ENCODE results near the gene CANX. TPM values are rescaled to one million over a fixed set of nuclear protein-coding genes. Genes with fewer than 3 reads are reported as not detected.

Gene CANX
- total RNA-seq, 1 experiment from 2014 or later: 766 TPM

DNA sequence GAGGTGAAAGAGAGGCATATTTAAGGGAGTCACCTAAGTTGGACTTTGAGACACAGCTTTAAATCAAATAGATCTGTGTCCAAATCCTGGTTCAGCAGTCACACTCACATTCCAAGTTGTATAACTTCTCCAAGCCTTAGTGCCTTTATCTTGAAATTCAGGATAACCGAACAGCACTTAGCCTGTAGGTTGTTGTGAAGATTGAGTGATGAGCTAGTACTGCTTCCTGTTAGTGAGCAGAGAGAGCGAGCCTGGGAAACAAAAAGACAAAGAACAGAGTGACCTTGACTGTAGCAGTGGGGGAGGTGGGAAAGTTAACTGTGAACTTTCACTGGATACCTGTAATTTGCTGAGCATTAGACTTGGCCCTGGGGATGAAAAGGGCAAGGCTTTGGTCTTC lies 56.3 kb downstream of the CANX start:
- H4K20me1 ChIP-seq (ENCODE audit: insufficient read depth): peaks cover 7% of the 10 kb centered on the region; the same call in 1 of the 2 replicates
- DNase-seq (ENCODE audit: low read depth, low spot score) (no peak), ATAC-seq (no peak)
- H3K27ac ChIP-seq (ENCODE audit: low read depth, low read length): no peak overlapping the region
- no peak overlapping the region for H3K4me2 ChIP-seq (ENCODE audit: low read length)
- H3K4me3 ChIP-seq (replicated peaks in 1 of 2; ENCODE audit: low read depth in 1 of 2, low read length in 2 of 2): no peak overlapping the region
- H2AFZ ChIP-seq (ENCODE audit: low read depth, low read length, poor library complexity, severe bottlenecking): no peak overlapping the region
- no peaks in the 10 kb centered on the region for H3K36me3 ChIP-seq (ENCODE audit: control insufficient read depth in 1 of 2, insufficient read depth in 2 of 2, low read length in 2 of 2)
- intact Hi-C loops (cut with micrococcal nuclease): no loop called here
- BruUV-seq (replicated peaks): no TSS peak
- RAD21 ChIA-PET (ENCODE audit: low non-redundant PET in 1 of 2, low total read pairs in 2 of 2, uncharacterized antibody in 2 of 2, unreplicated experiment in 2 of 2): no interaction called here
- H3K27me3 ChIP-seq (ENCODE audit: insufficient read depth, low read length): no peaks in the 10 kb centered on the region
- H3K79me2 ChIP-seq (ENCODE audit: insufficient read depth, low read length): peaks cover 78% of the 10 kb centered on the region
- H3K9me3 ChIP-seq (ENCODE audit: control insufficient read depth in 1 of 2, insufficient read depth in 1 of 2, low read depth in 1 of 2, low read length in 2 of 2): no peaks in the 10 kb centered on the region
- H3K9me2 ChIP-seq (ENCODE audit: insufficient read depth): no peaks in the 10 kb centered on the region
- CTCF ChIA-PET: interaction anchor here (1.1 kb wide), 1 partner anchor 8 kb away, joined by 3 read pairs; no protein-coding TSS in a partner anchor
- H3K4me1 ChIP-seq (ENCODE audit: control insufficient read depth in 1 of 2, insufficient read depth in 2 of 2, low read length in 2 of 2): peaks cover 0 to 12% of the 10 kb centered on the region in 2 experiments; a peak in 1 of 4 replicates
- no peak overlapping the region for H3K9ac ChIP-seq (ENCODE audit: low read length)
- TF ChIP-seq, protein P1, sequence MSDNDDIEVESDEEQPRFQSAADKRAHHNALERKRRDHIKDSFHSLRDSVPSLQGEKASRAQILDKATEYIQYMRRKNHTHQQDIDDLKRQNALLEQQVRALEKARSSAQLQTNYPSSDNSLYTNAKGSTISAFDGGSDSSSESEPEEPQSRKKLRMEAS (IDR thresholded peaks at IDR 0.05): no peak
- TF ChIP-seq YY1 (IDR thresholded peaks at IDR 0.05; ENCODE audit: extremely low read depth, insufficient replicate concordance, low read depth, low read length): no peak
- no peak for TF ChIP-seq POLR2AphosphoS5 (IDR thresholded peaks at IDR 0.05; ENCODE audit: low read depth, low read length)
- no peak for TF ChIP-seq TCF7L2 (IDR thresholded peaks at IDR 0.05; ENCODE audit: borderline replicate concordance, extremely low read depth, insufficient read depth, insufficient read length)
- TF ChIP-seq, protein P2, sequence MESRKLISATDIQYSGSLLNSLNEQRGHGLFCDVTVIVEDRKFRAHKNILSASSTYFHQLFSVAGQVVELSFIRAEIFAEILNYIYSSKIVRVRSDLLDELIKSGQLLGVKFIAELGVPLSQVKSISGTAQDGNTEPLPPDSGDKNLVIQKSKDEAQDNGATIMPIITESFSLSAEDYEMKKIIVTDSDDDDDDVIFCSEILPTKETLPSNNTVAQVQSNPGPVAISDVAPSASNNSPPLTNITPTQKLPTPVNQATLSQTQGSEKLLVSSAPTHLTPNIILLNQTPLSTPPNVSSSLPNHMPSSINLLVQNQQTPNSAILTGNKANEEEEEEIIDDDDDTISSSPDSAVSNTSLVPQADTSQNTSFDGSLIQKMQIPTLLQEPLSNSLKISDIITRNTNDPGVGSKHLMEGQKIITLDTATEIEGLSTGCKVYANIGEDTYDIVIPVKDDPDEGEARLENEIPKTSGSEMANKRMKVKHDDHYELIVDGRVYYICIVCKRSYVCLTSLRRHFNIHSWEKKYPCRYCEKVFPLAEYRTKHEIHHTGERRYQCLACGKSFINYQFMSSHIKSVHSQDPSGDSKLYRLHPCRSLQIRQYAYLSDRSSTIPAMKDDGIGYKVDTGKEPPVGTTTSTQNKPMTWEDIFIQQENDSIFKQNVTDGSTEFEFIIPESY (IDR thresholded peaks at IDR 0.05; ENCODE audit: extremely low read depth, insufficient replicate concordance, low read length): no peak
- POLR2A ChIA-PET: no interaction called here

DNA sequence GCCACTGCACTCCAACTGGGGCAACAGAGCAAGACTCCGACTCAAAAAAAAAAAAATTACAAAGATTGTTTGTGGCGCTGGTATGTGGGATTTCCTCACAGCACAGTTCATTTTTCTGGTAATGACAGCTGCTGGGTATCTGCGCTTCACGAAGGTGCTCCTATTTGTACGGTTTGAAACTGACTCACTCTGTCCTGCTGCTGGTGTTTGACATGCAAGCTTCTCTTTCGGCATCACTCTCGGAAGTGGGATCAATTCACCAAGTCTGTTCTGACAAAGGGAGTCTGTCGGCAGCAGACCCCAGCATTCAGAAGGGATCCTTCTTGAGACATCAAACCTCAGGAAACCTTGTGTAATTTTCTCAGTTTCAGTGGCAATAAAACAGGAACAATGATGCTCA lies 60.2 kb downstream of the CANX start:
- intact Hi-C loops (cut with micrococcal nuclease): no loop called here
- peaks cover 14% of the 10 kb centered on the region; the same call in 1 of the 2 replicates for H4K20me1 ChIP-seq (ENCODE audit: insufficient read depth)
- no peak for ATAC-seq

More for the DNA sequence above, 60.2 kb downstream of the CANX start:
- RAD21 ChIA-PET (ENCODE audit: low non-redundant PET in 1 of 2, low total read pairs in 2 of 2, uncharacterized antibody in 2 of 2, unreplicated experiment in 2 of 2): no interaction called here
- peaks cover 75% of the 10 kb centered on the region for H3K79me2 ChIP-seq (ENCODE audit: insufficient read depth, low read length)
- no peak overlapping the region for H3K4me2 ChIP-seq (ENCODE audit: low read length)
- no peaks in the 10 kb centered on the region for H3K36me3 ChIP-seq (ENCODE audit: control insufficient read depth in 1 of 2, insufficient read depth in 2 of 2, low read length in 2 of 2)
- H3K9me2 ChIP-seq (ENCODE audit: insufficient read depth): no peaks in the 10 kb centered on the region
- TF ChIP-seq, protein P3, sequence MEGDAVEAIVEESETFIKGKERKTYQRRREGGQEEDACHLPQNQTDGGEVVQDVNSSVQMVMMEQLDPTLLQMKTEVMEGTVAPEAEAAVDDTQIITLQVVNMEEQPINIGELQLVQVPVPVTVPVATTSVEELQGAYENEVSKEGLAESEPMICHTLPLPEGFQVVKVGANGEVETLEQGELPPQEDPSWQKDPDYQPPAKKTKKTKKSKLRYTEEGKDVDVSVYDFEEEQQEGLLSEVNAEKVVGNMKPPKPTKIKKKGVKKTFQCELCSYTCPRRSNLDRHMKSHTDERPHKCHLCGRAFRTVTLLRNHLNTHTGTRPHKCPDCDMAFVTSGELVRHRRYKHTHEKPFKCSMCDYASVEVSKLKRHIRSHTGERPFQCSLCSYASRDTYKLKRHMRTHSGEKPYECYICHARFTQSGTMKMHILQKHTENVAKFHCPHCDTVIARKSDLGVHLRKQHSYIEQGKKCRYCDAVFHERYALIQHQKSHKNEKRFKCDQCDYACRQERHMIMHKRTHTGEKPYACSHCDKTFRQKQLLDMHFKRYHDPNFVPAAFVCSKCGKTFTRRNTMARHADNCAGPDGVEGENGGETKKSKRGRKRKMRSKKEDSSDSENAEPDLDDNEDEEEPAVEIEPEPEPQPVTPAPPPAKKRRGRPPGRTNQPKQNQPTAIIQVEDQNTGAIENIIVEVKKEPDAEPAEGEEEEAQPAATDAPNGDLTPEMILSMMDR (IDR thresholded peaks at IDR 0.05 in 2 of 3, conservative IDR thresholded peaks at IDR 0.05 in 1 of 3; ENCODE audit: borderline replicate concordance in 1 of 3, insufficient read depth in 1 of 3, low read depth in 2 of 3, low read length in 2 of 3): no peak
- TF ChIP-seq TCF7L2 (IDR thresholded peaks at IDR 0.05; ENCODE audit: borderline replicate concordance, extremely low read depth, insufficient read depth, insufficient read length): no peak
- no peak for TF ChIP-seq POLR2AphosphoS5 (IDR thresholded peaks at IDR 0.05; ENCODE audit: low read depth, low read length)
- H3K9me3 ChIP-seq (ENCODE audit: control insufficient read depth in 1 of 2, insufficient read depth in 1 of 2, low read depth in 1 of 2, low read length in 2 of 2): no peaks in the 10 kb centered on the region
- CTCF ChIA-PET: no interaction called here
- peaks cover 11 to 40% of the 10 kb centered on the region in 2 experiments for H3K4me1 ChIP-seq (ENCODE audit: control insufficient read depth in 1 of 2, insufficient read depth in 2 of 2, low read length in 2 of 2)
- no peaks in the 10 kb centered on the region for H3K27me3 ChIP-seq (ENCODE audit: insufficient read depth, low read length)
- no peak overlapping the region for H3K4me3 ChIP-seq (replicated peaks in 1 of 2; ENCODE audit: low read depth in 1 of 2, low read length in 2 of 2)
- no TSS peak for BruUV-seq (replicated peaks)
- DNase-seq (ENCODE audit: low read depth, low spot score): no peak
- H2AFZ ChIP-seq (ENCODE audit: low read depth, low read length, poor library complexity, severe bottlenecking): no peak overlapping the region
- H3K9ac ChIP-seq (ENCODE audit: low read length): no peak overlapping the region
- no peak overlapping the region for H3K27ac ChIP-seq (ENCODE audit: low read depth, low read length)
- POLR2A ChIA-PET: no interaction called here

All from HCT116 (cell line).